DMS79 treated with DMSO at 0.1 percent for 48 hours (cell line): ENCODE results near the gene SEC61A2.
A peak's percentile ranks its signal among the peaks of the same experiment; 100 is the strongest.

Experiments
- DNase-seq: peaks from one replicate; lab custom pipeline; 2025; lab: John Stamatoyannopoulos, UW

SEC61A2 gene

DNA sequence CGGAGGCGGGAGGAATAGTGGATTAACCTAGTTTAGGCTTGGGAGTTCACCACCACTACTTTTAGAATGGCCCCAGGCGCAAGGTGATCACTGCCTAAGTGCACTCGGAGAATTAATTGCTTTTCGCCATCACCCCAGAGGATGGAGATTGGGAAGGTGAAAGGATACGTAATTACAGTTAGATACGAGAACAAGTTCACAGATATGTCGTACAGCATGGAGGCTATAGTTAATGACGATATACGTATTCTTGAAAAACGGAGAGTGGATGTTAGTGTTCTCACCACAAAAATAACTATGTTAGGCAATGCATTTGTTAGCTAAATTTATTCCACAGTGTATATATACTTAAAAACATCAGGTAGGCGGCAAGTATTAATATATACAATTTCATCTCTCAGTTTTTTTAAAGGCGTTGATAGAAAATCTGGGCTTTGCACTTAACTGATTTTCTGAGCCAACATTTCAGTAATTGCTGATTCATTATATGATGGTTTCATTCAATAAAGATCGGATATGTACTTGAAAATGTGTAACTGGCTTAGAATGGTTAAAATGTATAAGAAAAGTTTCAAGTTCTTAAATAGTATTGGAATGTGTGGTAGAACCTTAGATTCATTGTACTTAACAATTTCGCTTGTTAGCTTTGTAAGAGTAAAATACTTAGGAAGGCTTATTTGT lies 67.2 kb downstream of the SEC61A2 start:
- DNase-seq: no peak

DNA sequence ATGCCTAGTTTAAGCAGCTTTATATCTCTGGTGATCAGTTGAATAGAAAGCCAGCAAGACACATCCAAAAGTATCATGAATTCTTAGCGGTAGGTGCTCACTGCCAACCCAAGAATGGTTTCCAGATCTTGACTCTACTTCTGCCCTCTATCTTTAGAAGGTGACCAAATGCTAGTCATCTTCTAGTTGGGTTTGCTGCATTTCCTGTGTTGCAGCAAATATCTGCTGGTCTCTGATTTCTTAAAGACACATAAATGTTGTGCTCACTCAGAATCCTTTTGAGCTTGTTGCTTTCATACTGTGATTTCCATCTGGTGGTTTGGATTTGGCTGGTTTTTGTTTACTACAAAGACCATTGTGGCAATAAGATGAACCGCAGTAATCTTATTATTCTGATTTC lies 68.7 kb downstream of the SEC61A2 start:
- no peak for DNase-seq

DNA sequence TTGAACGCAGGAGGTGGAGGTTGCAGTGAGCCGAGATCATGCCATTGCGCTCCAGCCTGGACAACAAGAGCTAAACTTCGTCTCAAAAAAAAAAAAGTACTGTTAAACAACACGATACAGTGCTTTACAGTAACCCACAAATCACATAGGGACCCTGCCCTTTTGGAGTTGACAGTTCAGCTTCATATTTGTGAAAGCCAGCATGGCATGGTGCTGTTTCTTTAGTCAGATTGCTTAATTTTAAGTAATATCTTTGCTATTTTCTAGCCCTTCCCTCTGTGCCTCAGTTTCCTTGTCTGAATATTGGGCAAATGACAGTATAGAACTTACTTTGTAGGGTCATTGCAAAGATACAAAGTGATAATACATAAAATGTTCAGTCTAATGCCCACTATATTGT lies 71.4 kb downstream of the SEC61A2 start:
- no peak for DNase-seq

DNA sequence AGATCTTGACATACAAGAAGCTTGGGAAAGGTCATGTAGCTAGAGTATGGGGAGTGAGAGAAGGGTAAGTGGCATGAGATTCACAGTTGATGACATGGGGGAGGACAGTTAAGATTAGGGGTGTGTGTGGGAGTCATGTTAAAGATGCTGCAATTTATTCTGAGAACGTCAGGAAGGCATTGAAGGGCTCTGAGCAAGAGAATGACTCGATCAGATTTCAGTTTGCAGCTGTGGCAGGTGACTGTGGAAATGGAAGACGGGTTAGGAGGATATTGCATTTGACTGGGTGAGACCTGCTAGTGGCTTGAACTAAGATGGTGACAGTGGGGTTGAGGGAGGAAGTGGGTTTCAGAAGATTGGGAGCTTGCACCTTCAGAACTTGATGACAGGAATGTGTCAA lies 72.1 kb downstream of the SEC61A2 start:
- no peak for DNase-seq

DNA sequence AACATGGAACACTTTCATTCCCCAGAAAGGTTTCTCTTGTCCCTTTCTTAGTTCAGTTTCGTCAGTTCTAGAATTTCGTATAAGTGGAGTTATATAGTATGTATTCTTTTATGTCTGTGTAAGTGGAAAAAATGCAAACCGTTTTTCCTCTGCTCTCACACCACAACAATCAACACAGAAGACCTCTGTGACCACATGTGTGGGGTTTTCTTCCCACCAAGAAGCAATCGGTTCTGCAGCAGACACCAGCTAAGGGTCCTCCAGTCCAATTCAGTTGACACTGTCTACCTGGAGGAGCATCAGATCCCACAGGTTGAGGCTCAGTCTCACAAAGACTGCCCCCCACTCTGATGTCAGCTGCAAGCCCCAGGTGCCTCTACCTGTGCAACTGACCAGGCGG lies 72.7 kb downstream of the SEC61A2 start:
- no peak for DNase-seq

DNA sequence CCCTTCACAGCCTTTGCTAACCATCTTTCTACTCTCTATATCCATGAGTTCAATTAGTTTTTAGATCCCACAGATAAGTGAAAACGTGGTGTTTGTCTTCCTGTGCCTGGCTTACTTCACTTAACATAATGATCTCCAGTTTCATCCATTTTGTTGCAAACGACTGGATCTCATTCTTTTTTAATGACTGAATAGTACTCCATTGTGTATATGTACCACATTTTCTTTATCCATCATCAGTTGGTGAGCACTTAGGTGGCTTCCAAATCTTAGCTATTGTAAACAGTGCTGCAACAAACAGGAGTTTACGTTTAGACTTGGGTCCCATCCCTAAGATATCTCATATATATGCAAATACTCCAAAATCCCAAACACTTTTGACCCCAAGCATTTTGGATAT lies 75.6 kb downstream of the SEC61A2 start:
- no peak for DNase-seq

DNA sequence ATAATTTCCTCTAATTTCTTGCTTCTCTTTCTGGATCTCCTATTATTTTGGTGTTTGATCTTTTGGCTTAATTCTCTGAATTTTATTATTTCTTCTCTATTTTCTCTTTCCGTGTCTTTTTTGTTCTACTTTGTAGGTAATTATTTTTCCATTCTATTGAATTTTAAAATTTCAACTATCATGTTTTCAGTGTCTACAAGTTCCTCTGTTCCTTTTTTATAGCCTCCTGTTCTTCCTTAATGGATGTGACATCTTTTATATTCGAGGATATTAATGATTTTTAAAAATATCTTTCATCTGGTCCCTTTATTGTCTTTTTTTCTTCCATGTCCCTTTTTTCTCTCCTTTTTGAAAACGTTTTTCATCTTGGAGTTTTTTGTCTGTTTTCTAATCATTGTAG lies 77.6 kb downstream of the SEC61A2 start:
- no peak for DNase-seq

DNA sequence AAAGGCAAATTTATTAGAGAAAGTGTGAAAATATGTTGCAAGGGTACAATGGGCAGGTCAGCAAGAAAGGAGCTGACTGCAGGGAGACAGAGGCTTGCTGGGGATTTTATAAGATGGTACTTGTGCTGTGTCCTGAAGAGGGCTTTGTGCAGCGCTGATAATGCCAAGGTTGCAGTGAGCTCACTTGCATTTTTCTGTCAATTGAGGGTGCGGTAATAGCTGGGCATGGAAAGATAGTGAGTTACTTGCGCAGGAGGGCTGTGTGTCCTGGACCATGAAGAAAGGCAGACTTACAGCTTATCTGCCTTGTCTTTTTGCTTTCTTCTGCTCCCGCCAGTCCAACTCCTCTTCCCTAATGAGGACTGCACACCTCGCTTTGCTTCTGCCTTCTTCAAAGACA lies 79.0 kb downstream of the SEC61A2 start:
- DNase-seq: no peak

DNA sequence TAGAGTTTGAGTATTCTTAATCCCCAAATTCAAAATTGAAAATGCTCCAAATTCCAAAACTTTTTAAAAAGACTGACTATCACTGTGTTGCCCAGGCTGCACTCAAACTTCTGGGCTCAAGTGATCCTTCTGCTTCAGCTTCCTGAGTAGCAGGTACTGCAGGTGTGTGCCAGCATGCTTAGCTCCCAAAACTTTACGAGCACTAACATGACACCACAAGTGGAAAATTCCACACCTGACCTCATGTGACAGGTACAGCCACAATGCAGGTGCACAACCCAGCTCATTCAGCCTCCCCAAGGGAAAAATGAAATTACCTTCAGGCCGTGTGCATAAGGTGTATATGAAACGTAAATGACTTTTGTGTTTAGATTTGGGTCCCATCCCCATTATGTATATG lies 83.0 kb downstream of the SEC61A2 start:
- no peak for DNase-seq

DNA sequence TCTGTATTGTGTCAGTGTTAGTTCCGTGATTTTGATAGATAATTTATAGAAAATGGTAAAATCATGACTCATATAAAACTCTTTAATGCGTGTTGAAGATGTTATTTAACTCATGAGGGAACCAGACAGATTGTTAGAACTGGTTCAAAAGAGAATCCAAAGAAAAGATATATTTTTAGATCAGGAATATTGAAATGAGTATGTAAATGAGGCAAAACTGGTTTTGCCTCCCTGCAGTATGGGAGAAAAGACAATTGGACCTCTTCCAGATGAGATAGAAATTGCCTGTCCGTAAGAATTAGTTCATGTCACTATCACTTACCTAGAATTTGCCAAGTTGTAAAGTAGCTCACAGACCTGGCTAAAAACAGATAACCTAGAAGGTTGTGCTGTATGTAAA lies 84.1 kb downstream of the SEC61A2 start:
- no peak for DNase-seq

DNA sequence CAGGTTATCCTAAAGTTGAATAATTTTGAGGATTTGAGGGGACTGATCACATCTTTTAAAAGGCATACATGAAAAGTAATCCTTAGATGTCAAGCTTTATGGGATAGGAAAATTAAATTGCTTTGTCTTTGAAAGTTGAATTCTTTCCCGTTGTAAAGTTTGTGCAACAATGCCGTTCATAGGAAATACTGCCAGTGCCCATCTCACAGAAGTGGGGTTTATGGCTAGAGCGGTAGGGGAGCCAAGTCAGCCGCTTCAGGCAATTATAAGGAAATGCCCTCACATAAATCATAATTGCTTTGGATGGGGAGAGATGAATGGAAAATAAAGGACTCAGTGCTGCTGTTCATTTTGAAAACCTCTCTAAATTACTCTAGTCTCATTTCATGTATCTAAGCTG lies 84.6 kb downstream of the SEC61A2 start:
- no peak for DNase-seq

DNA sequence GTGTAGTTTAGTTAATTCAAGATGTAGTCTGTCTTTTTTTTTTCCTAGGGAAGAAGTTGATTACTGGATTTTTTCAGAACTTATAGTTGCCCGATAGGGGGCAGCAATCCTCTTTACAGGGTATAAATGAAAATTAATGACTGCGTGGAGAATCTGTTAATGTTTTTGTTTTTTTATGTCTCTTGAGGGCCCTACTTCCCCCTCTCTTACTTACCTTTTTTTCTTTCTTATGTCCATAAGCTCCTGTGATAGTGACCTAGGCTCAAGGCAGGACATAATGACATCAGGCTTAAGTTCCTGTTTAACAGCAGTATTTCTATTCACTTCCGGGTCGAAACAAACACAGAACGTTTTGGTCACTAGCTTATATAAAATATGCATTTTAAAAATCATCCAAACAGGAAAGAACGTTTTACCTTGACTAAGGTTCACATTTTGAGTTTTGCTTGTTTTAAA lies 85.3 kb downstream of the SEC61A2 start:
- DNase-seq: peak; percentile 12
